Stimulated activated CD8-positive, alpha-beta memory T cell treated with anti-CD3 and anti-CD28 coated beads, Interleukin-7, amount 100 ng/mL, for 1 hour (primary cell): ENCODE results near the gene TMEM129.

ENCODE experiments used
- DNase-seq, 2 donors: peaks; one replicate each; pipeline ENCODE4 v3.0.0-alpha.2; 2020; ENCODE audit warnings: low read depth in 2 of 2

Gene TMEM129

GRCh38 chr4:1669270-1669669, 51.9 kb downstream of the TMEM129 start:
- no peak for DNase-seq

DNA sequence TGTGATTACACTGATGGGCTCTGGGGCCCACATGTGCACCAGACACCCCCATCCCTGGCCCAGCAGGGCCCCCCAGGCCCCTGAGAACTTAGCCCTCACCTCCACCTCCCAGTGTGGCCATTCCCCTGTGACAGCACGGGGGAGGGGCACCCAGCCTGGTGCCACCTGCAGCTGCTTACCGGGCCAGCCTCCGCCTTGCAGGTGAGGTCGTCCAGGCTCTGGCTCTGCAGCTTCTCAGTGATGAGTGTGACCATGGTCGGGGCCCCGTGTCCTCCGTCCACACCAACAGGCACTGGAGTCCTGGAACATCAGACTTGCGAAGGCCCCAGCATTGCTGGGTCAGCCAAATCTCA, 52.7 kb downstream of the TMEM129 start:
- no peak for DNase-seq

- DNase-seq = no peak
These were observed 53.9 kb downstream of the TMEM129 start for GRCh38 chr4:1667273-1667672.

DNA sequence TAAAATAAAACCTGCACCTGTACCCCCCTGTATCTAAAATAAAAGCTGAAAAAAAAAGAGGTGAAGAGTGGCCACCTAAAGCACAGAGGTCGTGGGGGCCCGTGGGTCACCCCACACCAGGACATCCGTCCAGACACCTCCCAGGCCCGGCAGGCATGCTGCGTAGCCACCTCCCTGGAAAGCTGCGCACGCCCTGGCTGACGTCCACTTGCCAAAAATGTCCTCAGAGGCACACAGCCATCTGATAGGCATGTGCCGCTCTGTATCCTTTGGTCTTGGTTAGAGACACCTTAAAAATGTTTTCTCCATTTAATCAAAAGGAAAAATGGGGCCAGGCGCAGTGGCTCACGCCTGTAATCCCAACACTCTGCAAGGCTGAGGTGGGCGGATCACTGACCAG, 54.7 kb downstream of the TMEM129 start:
- DNase-seq = no peak
